Prostate gland (tissue), 2 donors: ENCODE results near the gene ZNF106.

ENCODE experiments used
- CTCF ChIP-seq, 4 experiments: fragments of 200-600 bp in 2 of 4; fragments of 450-650 bp in 2 of 4; sonication (generic) in 2 of 4; IDR thresholded peaks; 1 replicate in 3 of 4; 2 replicates in 1 of 4; pipeline ENCODE4 v1.5.1; 2016 to 2019; ENCODE audit warnings: antibody characterized with exemption in 4 of 4, mild to moderate bottlenecking in 2 of 4, moderate library complexity in 2 of 4
- POLR2A ChIP-seq: fragments of 450-650 bp; IDR thresholded peaks from one replicate; pipeline ENCODE4 v1.6.1; 2016; ENCODE audit warnings: antibody characterized with exemption, mild to moderate bottlenecking
- POLR2AphosphoS5 ChIP-seq: sonication (generic); formaldehyde crosslinking; IDR thresholded peaks from one replicate; pipeline ENCODE4 v1.6.1; 2017; ENCODE audit warnings: antibody characterized with exemption

DNA sequence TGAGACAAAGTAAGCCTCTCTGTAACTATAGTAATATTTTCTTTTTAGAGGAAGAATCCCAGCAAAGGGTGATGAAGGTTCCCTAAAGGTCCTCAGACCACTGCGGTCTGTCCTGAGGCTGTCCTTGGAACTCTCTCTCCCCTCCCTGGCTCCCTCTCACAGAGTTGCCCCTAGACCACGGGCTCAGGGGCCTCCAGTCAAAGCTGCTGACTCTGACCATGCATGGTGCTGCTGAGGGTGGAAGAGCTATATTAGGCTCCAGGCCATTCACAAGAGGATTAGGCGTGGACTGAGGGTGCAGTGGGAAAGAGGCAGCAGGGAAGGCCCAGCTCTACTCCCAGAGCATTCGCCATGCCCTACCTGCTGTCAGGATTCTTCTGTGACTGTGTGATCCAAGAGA, 117.0 kb downstream of the ZNF106 start:
- TF ChIP-seq CTCF (IDR thresholded peaks at IDR 0.05) (no peak), POLR2A (no peak), POLR2AphosphoS5 (no peak)
